H1 (cell line): ENCODE results near the gene GRM4. TPM values are rescaled to one million over a fixed set of nuclear protein-coding genes. Genes with fewer than 3 reads are reported as not detected.
A peak's percentile ranks its signal among the peaks of the same experiment; 100 is the strongest.

ENCODE experiments used
- CTCF ChIA-PET: fragments of 300-600 bp; sonication (Branson Sonifier 250); formaldehyde crosslinking; loops from one replicate; lab custom pipeline; 2021; ENCODE audit not compliant: partially characterized antibody; lab: Charles Lee
- POLR2A ChIA-PET: fragments of 300-600 bp; sonication (Branson Sonifier 250); formaldehyde crosslinking; loops from one replicate; lab custom pipeline; 2021; ENCODE audit warnings: inconsistent platforms; ENCODE audit not compliant: partially characterized antibody; lab: Charles Lee
- DNase-seq, 2 experiments: peaks; one replicate each; pipeline versions ENCODE4 v3.0.0 to v3.0.0-alpha.2; 2010 to 2022; ENCODE audit warnings: low spot score in 2 of 2, low read depth in 1 of 2, mixed read lengths in 1 of 2
- FAIRE-seq: peaks from 2 replicates; lab custom pipeline; 2011; peaks lifted over from hg19 to GRCh38; lab: Jason Lieb, UNC
- H2AFZ ChIP-seq: 2 replicates; pipeline ENCODE4 v1.8.1; 2012; ENCODE audit warnings: low read length, inconsistent platforms
- H2AK5ac ChIP-seq: 2 replicates; pipeline ENCODE4 v1.6.1; 2013; ENCODE audit warnings: low read depth, low read length
- H2BK120ac ChIP-seq: replicated peaks from 2 replicates; pipeline ENCODE3; 2013; ENCODE audit warnings: low read depth, low read length, inconsistent platforms
- H2BK12ac ChIP-seq: 2 replicates; pipeline ENCODE4 v1.6.1; 2013; ENCODE audit warnings: low read depth, low read length
- H2BK15ac ChIP-seq: 2 replicates; pipeline ENCODE4 v1.6.1; 2013; ENCODE audit warnings: low read length
- H2BK20ac ChIP-seq: 2 replicates; pipeline ENCODE4 v1.6.1; 2013; ENCODE audit warnings: low read length
- H2BK5ac ChIP-seq: 2 replicates; pipeline ENCODE4 v1.6.1; 2013; ENCODE audit warnings: low read depth, low read length
- H3K14ac ChIP-seq: 2 replicates; pipeline ENCODE4 v1.6.1; 2013; ENCODE audit warnings: inconsistent platforms; ENCODE audit not compliant: insufficient read length
- H3K18ac ChIP-seq: 2 replicates; pipeline ENCODE4 v1.6.1; 2013; ENCODE audit warnings: low read length; ENCODE audit errors: extremely low read depth
- H3K23ac ChIP-seq: 2 replicates; pipeline ENCODE4 v1.6.1; 2013; ENCODE audit warnings: inconsistent platforms; ENCODE audit not compliant: insufficient read length
- H3K23me2 ChIP-seq: 2 replicates; pipeline ENCODE4 v1.6.1; 2013; ENCODE audit warnings: low read depth, low read length
- H3K27ac ChIP-seq: 2 replicates; pipeline ENCODE4 v1.6.1; 2011; ENCODE audit warnings: low read depth, low read length, inconsistent platforms
- H3K27me3 ChIP-seq, 4 experiments: replicated peaks in 1 of 4; 1 replicate in 1 of 4; 2 replicates in 3 of 4; pipeline versions ENCODE4 v1.6.1 to v1.8.1; 2011 to 2013; ENCODE audit warnings: low read length in 3 of 4, mild to moderate bottlenecking in 3 of 4, inconsistent platforms in 2 of 4, mixed read lengths in 2 of 4, moderate library complexity in 1 of 4; ENCODE audit not compliant: control insufficient read depth in 3 of 4, insufficient read depth in 3 of 4; ENCODE audit errors: extremely low read depth in 1 of 4
- H3K36me3 ChIP-seq, 4 experiments: 2 replicates each; pipeline versions ENCODE4 v1.6.1 to v1.8.1; 2011 to 2013; ENCODE audit warnings: mild to moderate bottlenecking in 4 of 4, low read length in 3 of 4, moderate library complexity in 2 of 4, control low read depth in 1 of 4, inconsistent platforms in 1 of 4; ENCODE audit not compliant: insufficient read depth in 4 of 4, control insufficient read depth in 2 of 4
- H3K4ac ChIP-seq: replicated peaks from 2 replicates; pipeline ENCODE3; 2013; ENCODE audit warnings: low read length, low read depth, mixed read lengths, inconsistent platforms; ENCODE audit not compliant: insufficient read length
- H3K4me1 ChIP-seq, 4 experiments: replicated peaks in 1 of 4; 1 replicate in 1 of 4; 2 replicates in 3 of 4; pipeline versions ENCODE4 v1.6.1 to v1.8.1; 2011 to 2013; ENCODE audit warnings: low read length in 3 of 4, inconsistent platforms in 2 of 4, mixed read lengths in 1 of 4; ENCODE audit not compliant: insufficient read depth in 4 of 4, control insufficient read depth in 3 of 4
- H3K4me2 ChIP-seq, 2 experiments: 2 replicates each; pipeline versions ENCODE4 v1.6.1 to v1.8.1; 2011 to 2013; ENCODE audit warnings: low read depth in 2 of 2, low read length in 2 of 2, control low read depth in 1 of 2, inconsistent platforms in 1 of 2, mild to moderate bottlenecking in 1 of 2; ENCODE audit not compliant: insufficient read depth in 1 of 2
- H3K4me3 ChIP-seq, 4 experiments: fragments of 200-600, 300-600 bp in 1 of 4; sonication (generic), shearing (Covaris generic), sonication (Bioruptor Twin) in 1 of 4; 2 replicates each; pipeline versions ENCODE4 v1.5.1 to v1.8.1; 2011 to 2016; ENCODE audit warnings: low read length in 4 of 4, low read depth in 3 of 4, control low read depth in 2 of 4, inconsistent platforms in 2 of 4, mild to moderate bottlenecking in 2 of 4, mixed read lengths in 1 of 4, moderate library complexity in 1 of 4; ENCODE audit not compliant: insufficient read depth in 2 of 4; ENCODE audit errors: extremely low read depth in 1 of 4
- H3K56ac ChIP-seq: replicated peaks from 2 replicates; pipeline ENCODE3; 2013; ENCODE audit warnings: low read depth, mild to moderate bottlenecking, mixed read lengths, low read length, inconsistent platforms; ENCODE audit not compliant: insufficient read length
- H3K79me1 ChIP-seq: 2 replicates; pipeline ENCODE4 v1.6.1; 2013; ENCODE audit warnings: low read depth, low read length, control low read depth
- H3K79me2 ChIP-seq, 2 experiments: 2 replicates each; pipeline versions ENCODE4 v1.6.1 to v1.8.1; 2012 to 2013; ENCODE audit warnings: low read length in 2 of 2, mild to moderate bottlenecking in 2 of 2, inconsistent platforms in 1 of 2; ENCODE audit not compliant: insufficient read depth in 2 of 2, control insufficient read depth in 1 of 2
- H3K9ac ChIP-seq, 4 experiments: replicated peaks in 1 of 4; 1 replicate in 1 of 4; 2 replicates in 3 of 4; pipeline versions ENCODE4 v1.6.1 to v1.8.1; 2011 to 2013; ENCODE audit warnings: low read depth in 3 of 4, low read length in 3 of 4, control low read depth in 2 of 4, mild to moderate bottlenecking in 2 of 4, moderate library complexity in 2 of 4, inconsistent platforms in 1 of 4; ENCODE audit errors: extremely low read depth in 1 of 4
- H3K9me3 ChIP-seq, 2 experiments: 2 replicates each; pipeline versions ENCODE4 v1.6.1 to v1.8.1; 2012 to 2013; ENCODE audit warnings: mild to moderate bottlenecking in 2 of 2, moderate library complexity in 2 of 2, control low read depth in 1 of 2, inconsistent platforms in 1 of 2, low read depth in 1 of 2, low read length in 1 of 2, mixed read lengths in 1 of 2; ENCODE audit not compliant: insufficient read depth in 2 of 2
- H4K20me1 ChIP-seq, 2 experiments: replicated peaks in 1 of 2; 2 replicates each; pipeline versions ENCODE3 to v1.8.1; 2011 to 2013; ENCODE audit warnings: inconsistent platforms in 2 of 2, low read length in 2 of 2, mild to moderate bottlenecking in 1 of 2; ENCODE audit not compliant: insufficient read depth in 2 of 2, control insufficient read depth in 1 of 2
- H4K5ac ChIP-seq: 2 replicates; pipeline ENCODE4 v1.6.1; 2013; ENCODE audit warnings: low read length, low read depth, mixed read lengths, inconsistent platforms; ENCODE audit not compliant: insufficient read length
- H4K8ac ChIP-seq: 2 replicates; pipeline ENCODE4 v1.8.0; 2013; ENCODE audit warnings: mild to moderate bottlenecking, moderate library complexity, low read length, inconsistent platforms; ENCODE audit not compliant: insufficient read depth; ENCODE audit errors: extremely low read depth
- H4K91ac ChIP-seq: replicated peaks from 2 replicates; pipeline ENCODE3; 2013; ENCODE audit warnings: low read length, mixed read lengths, inconsistent platforms; ENCODE audit not compliant: insufficient read length
- ATF3 ChIP-seq: IDR thresholded peaks from 2 replicates; pipeline ENCODE4 v1.6.1; 2011; ENCODE audit warnings: low read depth, mild to moderate bottlenecking, low read length; ENCODE audit not compliant: insufficient read depth
- CREB1 ChIP-seq: IDR thresholded peaks from 2 replicates; pipeline ENCODE4 v1.6.1; 2012; ENCODE audit warnings: inconsistent platforms
- EZH2 ChIP-seq: fragments of 200-600 bp; sonication (generic); IDR thresholded peaks from 2 replicates; pipeline ENCODE4 v1.7.1; 2012; ENCODE audit warnings: low read depth, mild to moderate bottlenecking, moderate library complexity, low read length, inconsistent platforms; ENCODE audit not compliant: severe bottlenecking
- HDAC6 ChIP-seq: IDR thresholded peaks from one replicate; pipeline ENCODE4 v1.7.1; 2012; ENCODE audit warnings: low read depth, mild to moderate bottlenecking, inconsistent platforms, low read length, moderate library complexity
- MAFK ChIP-seq: IDR thresholded peaks from 2 replicates; pipeline ENCODE4 v1.6.1; 2012; ENCODE audit warnings: low read depth, mild to moderate bottlenecking, improper control_type of control experiment, low read length
- NANOG ChIP-seq: IDR thresholded peaks from 2 replicates; pipeline ENCODE4 v1.6.1; 2011; ENCODE audit warnings: low read length, low read depth, mild to moderate bottlenecking, inconsistent platforms; ENCODE audit not compliant: insufficient read depth, poor library complexity, severe bottlenecking
- POLR2A ChIP-seq, 2 experiments: IDR thresholded peaks; 1 replicate in 1 of 2; 2 replicates in 1 of 2; pipeline ENCODE4 v1.6.1; 2011; ENCODE audit warnings: low read depth in 2 of 2, low read length in 2 of 2, mild to moderate bottlenecking in 2 of 2; ENCODE audit errors: control extremely low read depth in 1 of 2
- RXRA ChIP-seq: IDR thresholded peaks from 2 replicates; pipeline ENCODE4 v1.6.1; 2011; ENCODE audit warnings: low read depth, mild to moderate bottlenecking, low read length, moderate library complexity; ENCODE audit not compliant: insufficient read depth
- SIN3A ChIP-seq, 2 experiments: IDR thresholded peaks in 1 of 2; conservative IDR thresholded peaks in 1 of 2; 2 replicates each; pipeline ENCODE4 v1.6.1; 2011 to 2012; ENCODE audit warnings: low read length in 2 of 2, improper control_type of control experiment in 1 of 2, low read depth in 1 of 2, mild to moderate bottlenecking in 1 of 2
- TCF12 ChIP-seq: IDR thresholded peaks from 2 replicates; pipeline ENCODE4 v1.6.1; 2011; ENCODE audit warnings: low read depth, mild to moderate bottlenecking, low read length
- WGBS, 2 experiments: shearing (Covaris generic) in 1 of 2; methylation state at CpG; one replicate each; pipeline versions ENCODE4 v1.1.6 to v1.1.7; 2013 to 2015; ENCODE audit warnings: low lambda C conversion rate in 2 of 2, mixed read lengths in 2 of 2, inconsistent platforms in 1 of 2, low coverage in 1 of 2, missing lambda C conversion rate in 1 of 2; ENCODE audit not compliant: insufficient replicate concordance in 2 of 2, insufficient coverage in 1 of 2, insufficient read length in 1 of 2; ENCODE audit errors: extremely low coverage in 1 of 2, missing lambda C conversion rate in 1 of 2; 5-methylcytosine and 5-hydroxymethylcytosine counted together
- polyA plus RNA-seq, 7 experiments: library from polyadenylated mRNA; depleted of rRNA in 3 of 7; stranded (reverse) in 5 of 7; unstranded in 2 of 7; fragments of >200 nt in 5 of 7; fragments of 200-250 nt in 2 of 7; gene quantifications; 1 replicate in 5 of 7; 2 replicates in 1 of 7; 4 replicates in 1 of 7; pipeline versions ENCODE4 v1.2.1 to v1.2.3, GENCODE V29; 2011 to 2013; ENCODE audit warnings: missing spikeins in 2 of 7, mixed read lengths in 2 of 7
- total RNA-seq: library from RNA; stranded (reverse); fragmentation: NEBNext Ultra II Directional; extraction: Animal tissue kit (Norgen Biotek cat#: 25700); gene quantifications from 2 replicates; pipeline ENCODE4 v1.2.1, GENCODE V29; 2021
- TF ChIP-seq, protein P1 (sequence below): IDR thresholded peaks from 2 replicates; pipeline ENCODE4 v1.6.1; 2011; ENCODE audit warnings: low read length, improper control_type of control experiment

Gene GRM4
- total and polyA plus RNA-seq, 2 of the 8 experiments (the other 6 are each of a cell fraction or from before 2014, with no cell fraction given), result 19.6 to 21.5 TPM

GRCh38 chr6:34138191-34138590 is 7.7 kb downstream of the GRM4 start:
- Histone ChIP-seq H3K36me3 (no peaks in the 10 kb centered on the region), H3K9me3 (no peaks in the 10 kb centered on the region), H3K79me1 (peaks cover 7% of the 10 kb centered on the region; the same call in 1 of the 2 replicates), H3K4ac (peak overlapping the region; percentile 46), H3K56ac (no peak overlapping the region), H2BK120ac (no peak overlapping the region), H3K4me2 (no peak overlapping the region; a peak in 1 of 4 replicates), H3K9ac (no peak overlapping the region), H3K18ac (0 out of 2 replicates have a peak overlapping the region, but pooled peaks have one; percentile 93), H2AK5ac (peak overlapping the region; percentile 91; the same call in 1 of the 2 replicates), H3K27me3 (peaks cover 0 to 6% (median 3%) of the 10 kb centered on the region in 4 experiments; a peak in 5 of 7 replicates), H2AFZ (no peak overlapping the region), H3K23me2 (no peaks in the 10 kb centered on the region; the same call in 1 of the 2 replicates), H3K14ac (no peak overlapping the region), H2BK20ac (no peak overlapping the region), H4K5ac (no peak overlapping the region), H4K20me1 (peaks cover 1 to 2% of the 10 kb centered on the region in 2 experiments), H3K4me3 (no peak overlapping the region), H4K91ac (peak overlapping the region; percentile 98), H2BK15ac (peak overlapping the region; percentile 20; the same call in 1 of the 2 replicates), H3K27ac (no peak overlapping the region), H3K79me2 (peaks cover 0 to 11% of the 10 kb centered on the region in 2 experiments; a peak in 1 of 4 replicates), H2BK5ac (peak overlapping the region; percentile 79; the same call in 1 of the 2 replicates), H3K23ac (no peak overlapping the region), H4K8ac (no peak overlapping the region), H3K4me1 (peaks cover 9 to 54% (median 37%) of the 10 kb centered on the region in 4 experiments), H2BK12ac (0 out of 2 replicates have a peak overlapping the region, but pooled peaks have one; percentile 97)
- 61% methylated on average over 3 of the region's 4 CpGs; no CpG with 5 or more reads in 1 of the 2 experiments for WGBS, 2 experiments
- ChIA-PET CTCF (interaction anchor here (1.1 to 11.6 kb wide), 9 partner anchors 8 to 170 kb away, joined by 3 to 128 read pairs (median 5); partner anchors contain the start of gene GRM4), POLR2A (interaction anchor here (0.8 to 2.2 kb wide), 5 partner anchors 8 to 96 kb away, joined by 3 to 7 read pairs (median 4); no protein-coding TSS in a partner anchor)
- FAIRE-seq (no peak), DNase-seq (no peak)
- no peak for TF ChIP-seq HDAC6
- TF ChIP-seq RXRA, result no peak
- TF ChIP-seq POLR2A (IDR thresholded peaks at IDR 0.05; ENCODE audit: control extremely low read depth in 1 of 2, low read depth in 2 of 2, low read length in 2 of 2), result no peak
- TF ChIP-seq NANOG, result no peak
- no peak for TF ChIP-seq TCF12
- TF ChIP-seq, protein P1, sequence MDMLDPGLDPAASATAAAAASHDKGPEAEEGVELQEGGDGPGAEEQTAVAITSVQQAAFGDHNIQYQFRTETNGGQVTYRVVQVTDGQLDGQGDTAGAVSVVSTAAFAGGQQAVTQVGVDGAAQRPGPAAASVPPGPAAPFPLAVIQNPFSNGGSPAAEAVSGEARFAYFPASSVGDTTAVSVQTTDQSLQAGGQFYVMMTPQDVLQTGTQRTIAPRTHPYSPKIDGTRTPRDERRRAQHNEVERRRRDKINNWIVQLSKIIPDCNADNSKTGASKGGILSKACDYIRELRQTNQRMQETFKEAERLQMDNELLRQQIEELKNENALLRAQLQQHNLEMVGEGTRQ, result no peak
- TF ChIP-seq SIN3A (conservative IDR thresholded peaks at IDR 0.05 in 1 of 2, IDR thresholded peaks at IDR 0.05 in 1 of 2; ENCODE audit: low read depth in 1 of 2, low read length in 2 of 2), result no peak
- TF ChIP-seq ATF3, result no peak
- TF ChIP-seq EZH2, result no peak
- TF ChIP-seq MAFK, result no peak
- no peak for TF ChIP-seq CREB1
